MCF 10A (cell line): ENCODE measurements around the gene RNF41. TPM values are rescaled to one million over a fixed set of nuclear protein-coding genes. Genes with fewer than 3 reads are reported as not detected.
A peak's percentile ranks its signal among the peaks of the same experiment; 100 is the strongest.
"Not testable (repeated sequence)": the region's sequence is repeated elsewhere in the genome, so short reads cannot be mapped to it uniquely, and the experiment has no call there.

Experiments
- BruUV-seq: library from RNA; stranded (reverse); fragments of 400-500 nt; replicated peaks from 2 replicates; lab custom pipeline; 2021; lab: Mats Ljungman, UMichigan
- CTCF ChIA-PET: fragments of 300-600 bp; sonication (Branson Sonifier 250); formaldehyde crosslinking; extraction: SDS; loops from one replicate; lab custom pipeline; 2021; ENCODE audit warnings: antibody characterized with exemption, inconsistent platforms; lab: Yijun Ruan, JAX
- POLR2A ChIA-PET: fragments of 300-600, 350-650 bp; sonication (Branson Sonifier 250); formaldehyde crosslinking; extraction: SDS; loops from one replicate; lab custom pipeline; 2020; ENCODE audit warnings: antibody characterized with exemption, inconsistent platforms; lab: Yijun Ruan, JAX
- DNase-seq: peaks from one replicate; pipeline ENCODE4 v3.0.0-alpha.2; 2018; ENCODE audit not compliant: unreplicated experiment
- H3K27ac Mint-ChIP-seq: one replicate; pipeline ENCODE4 v1.8.0; 2022; ENCODE audit warnings: mild to moderate bottlenecking, low read depth, mixed read lengths; ENCODE audit not compliant: unreplicated experiment
- H3K27me3 Mint-ChIP-seq: one replicate; pipeline ENCODE4 v1.8.0; 2022; ENCODE audit warnings: mixed read lengths; ENCODE audit not compliant: insufficient read depth, unreplicated experiment
- H3K36me3 Mint-ChIP-seq: one replicate; pipeline ENCODE4 v1.8.0; 2022; ENCODE audit warnings: mild to moderate bottlenecking, moderate library complexity, mixed read lengths; ENCODE audit not compliant: insufficient read depth, unreplicated experiment
- H3K4me1 Mint-ChIP-seq: one replicate; pipeline ENCODE4 v1.8.0; 2022; ENCODE audit warnings: mixed read lengths; ENCODE audit not compliant: insufficient read depth, unreplicated experiment
- H3K4me3 Mint-ChIP-seq: one replicate; pipeline ENCODE4 v1.8.0; 2022; ENCODE audit warnings: mild to moderate bottlenecking, moderate library complexity, mixed read lengths; ENCODE audit not compliant: unreplicated experiment
- H3K9me3 Mint-ChIP-seq: one replicate; pipeline ENCODE4 v1.8.0; 2022; ENCODE audit warnings: mixed read lengths; ENCODE audit not compliant: unreplicated experiment
- CTCF ChIP-seq: fragments of 200-600 bp; IDR thresholded peaks from one replicate; pipeline ENCODE4 v1.8.0; 2022; ENCODE audit warnings: antibody characterized with exemption, mild to moderate bottlenecking; ENCODE audit not compliant: unreplicated experiment
- intact Hi-C: fragments of 100-400 bp; cut with micrococcal nuclease; formaldehyde crosslinking; loops from 2 replicates; pipeline ENCODE4 v1.14.1; 2022
- total RNA-seq: library from RNA; stranded (reverse); gene quantifications from 2 replicates; pipeline ENCODE4 v1.2.3, GENCODE V29; 2022

The RNF41 gene
- total RNA-seq, 1 experiment from 2014 or later: 108 TPM

DNA sequence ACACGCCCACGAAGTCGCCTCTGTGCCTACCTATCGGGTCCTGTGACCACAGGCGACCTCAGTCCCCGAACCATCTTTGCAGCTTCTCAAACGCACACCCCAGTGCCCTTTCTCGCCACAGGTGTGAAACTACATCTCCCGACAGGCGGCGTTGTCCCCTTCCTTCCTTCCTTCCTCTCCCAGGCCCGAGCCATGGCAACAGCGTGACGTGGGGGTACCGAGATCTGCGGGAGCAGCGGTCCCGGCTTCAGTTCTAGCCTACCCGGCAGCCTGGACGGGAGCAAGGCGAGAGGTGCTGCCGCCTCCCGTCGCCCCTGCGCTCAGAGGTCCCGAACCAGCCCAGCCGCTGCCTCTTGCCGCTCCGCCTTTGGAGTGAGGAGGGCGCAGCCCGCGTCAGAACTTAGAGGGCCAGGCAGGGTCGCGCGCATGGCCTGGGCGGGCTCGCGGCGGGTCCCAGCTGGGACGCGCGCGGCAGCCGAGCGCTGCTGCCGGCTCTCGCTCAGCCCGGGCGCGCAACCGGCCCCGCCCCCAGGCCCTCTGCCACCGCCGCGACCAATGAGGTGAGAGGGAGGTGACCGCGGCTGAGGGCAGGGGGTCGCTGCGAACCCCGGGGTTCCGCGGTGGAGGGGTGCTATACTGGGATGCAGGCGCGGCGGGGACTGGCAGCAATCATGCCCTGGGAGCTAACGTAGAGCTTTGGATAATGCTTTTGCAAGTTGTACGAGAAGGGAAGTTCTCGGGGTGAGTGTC lies 45.1 kb upstream of the RNF41 start, which contains the start of gene COQ10A:
Gene COQ10A (plus strand): TSS at position 250 of the 750 bp plus-strand sequence. CDS start 177 bp downstream, at position 427.
- Mint-ChIP-seq H3K27me3 (no peaks in the 10 kb centered on the region), H3K4me1 (peaks cover 9% of the 10 kb centered on the region), H3K27ac (peak within 1 kb of the TSS; percentile 51), H3K36me3 (peaks cover 14% of the 10 kb centered on the region), H3K4me3 (peak within 1 kb of the TSS; percentile 89), H3K9me3 (no peaks in the 10 kb centered on the region)
- ChIA-PET CTCF (interaction anchor here (0.5 to 1.8 kb wide), 15 partner anchors 9 to 498 kb away, joined by 3 to 12 read pairs (median 4); partner anchors contain the start of gene ANKRD52), POLR2A (interaction anchor here (0.6 to 2.2 kb wide), 19 partner anchors 9 to 410 kb away, joined by 3 to 10 read pairs (median 4); partner anchors contain the start of genes ANKRD52, CNPY2, ESYT1 and PAN2)
- intact Hi-C loops: loop anchor here (1.0 kb wide), 1 partner anchor 197 kb away; no protein-coding TSS in a partner anchor
- peak; percentile 62 for TF ChIP-seq CTCF
- DNase-seq: peak; percentile 84
- BruUV-seq: no TSS peak

GRCh38 chr12:56266068-56266692 lies 44.5 kb upstream of the RNF41 start:
- H3K9me3 Mint-ChIP-seq, DNase-seq, BruUV-seq, H3K27me3 Mint-ChIP-seq: not testable (repeated sequence)
- H3K4me1 Mint-ChIP-seq: peaks cover 16% of the 10 kb centered on the region
- H3K36me3 Mint-ChIP-seq: peaks cover 13% of the 10 kb centered on the region
- ChIA-PET POLR2A (interaction anchor here (0.6 to 2.2 kb wide), 17 partner anchors 8 to 411 kb away, joined by 3 to 10 read pairs (median 4); partner anchors contain the start of genes ANKRD52, CNPY2, ESYT1 and PAN2), CTCF (interaction anchor here (0.5 to 1.8 kb wide), 12 partner anchors 8 to 267 kb away, joined by 3 to 12 read pairs (median 4); partner anchors contain the start of genes ANKRD52 and IL23A)
- peak overlapping the region; percentile 51 for H3K27ac Mint-ChIP-seq
- peak overlapping the region; percentile 89 for H3K4me3 Mint-ChIP-seq
- intact Hi-C loops: loop anchor here (1.0 kb wide), 1 partner anchor 198 kb away; no protein-coding TSS in a partner anchor

- POLR2A ChIA-PET: interaction anchor here (0.9 to 3.0 kb wide), 4 partner anchors 36 to 135 kb away, joined by 4 to 11 read pairs (median 6); partner anchors contain the start of genes CNPY2, ESYT1 and RNF41
- peaks cover 28% of the 10 kb centered on the region for H3K4me1 Mint-ChIP-seq
- intact Hi-C loops, H3K9me3 Mint-ChIP-seq, DNase-seq, H3K4me3 Mint-ChIP-seq, BruUV-seq, H3K36me3 Mint-ChIP-seq, H3K27ac Mint-ChIP-seq, H3K27me3 Mint-ChIP-seq: not testable (repeated sequence)
- CTCF ChIA-PET: interaction anchor here (0.7 to 0.9 kb wide), 4 partner anchors 35 to 1624 kb away, joined by 3 read pairs; partner anchors contain the start of gene RPL41
These were observed 41.2 kb upstream of the RNF41 start for GRCh38 chr12:56262955-56263354.

- Mint-ChIP-seq H3K36me3 (peaks cover under 1% of the 10 kb centered on the region), H3K27me3 (no peaks in the 10 kb centered on the region), H3K9me3 (no peaks in the 10 kb centered on the region), H3K27ac (peak overlapping the region; percentile 54), H3K4me1 (peaks cover 27% of the 10 kb centered on the region), H3K4me3 (no peak overlapping the region)
- intact Hi-C loops: no loop called here
- CTCF ChIA-PET: interaction anchor here (1.7 kb wide), 1 partner anchor 29 kb away, joined by 4 read pairs; no protein-coding TSS in a partner anchor
- no peak for TF ChIP-seq CTCF
- DNase-seq: peak; percentile 64
- TSS peak; percentile 59 for BruUV-seq
- POLR2A ChIA-PET: interaction anchor here (0.7 to 3.0 kb wide), 8 partner anchors 10 to 73 kb away, joined by 3 to 15 read pairs (median 4); partner anchors contain the start of genes RNF41 and SMARCC2
These were observed 39.9 kb upstream of the RNF41 start for GRCh38 chr12:56261503-56262232.
